MCF 10A (cell line): Measurements from ENCODE around the gene PTPRO. TPM values are rescaled to one million over a fixed set of nuclear protein-coding genes. Genes with fewer than 3 reads are reported as not detected.

Experiments used
- BruUV-seq: library from RNA; stranded (reverse); fragments of 400-500 nt; replicated peaks from 2 replicates; lab custom pipeline; 2021; lab: Mats Ljungman, UMichigan
- CTCF ChIA-PET: fragments of 300-600 bp; sonication (Branson Sonifier 250); formaldehyde crosslinking; extraction: SDS; loops from one replicate; lab custom pipeline; 2021; ENCODE audit warnings: antibody characterized with exemption, inconsistent platforms; lab: Yijun Ruan, JAX
- POLR2A ChIA-PET: fragments of 300-600, 350-650 bp; sonication (Branson Sonifier 250); formaldehyde crosslinking; extraction: SDS; loops from one replicate; lab custom pipeline; 2020; ENCODE audit warnings: antibody characterized with exemption, inconsistent platforms; lab: Yijun Ruan, JAX
- DNase-seq: peaks from one replicate; pipeline ENCODE4 v3.0.0-alpha.2; 2018; ENCODE audit not compliant: unreplicated experiment
- H3K27ac Mint-ChIP-seq: one replicate; pipeline ENCODE4 v1.8.0; 2022; ENCODE audit warnings: mild to moderate bottlenecking, low read depth, mixed read lengths; ENCODE audit not compliant: unreplicated experiment
- H3K27me3 Mint-ChIP-seq: one replicate; pipeline ENCODE4 v1.8.0; 2022; ENCODE audit warnings: mixed read lengths; ENCODE audit not compliant: insufficient read depth, unreplicated experiment
- H3K36me3 Mint-ChIP-seq: one replicate; pipeline ENCODE4 v1.8.0; 2022; ENCODE audit warnings: mild to moderate bottlenecking, moderate library complexity, mixed read lengths; ENCODE audit not compliant: insufficient read depth, unreplicated experiment
- H3K4me1 Mint-ChIP-seq: one replicate; pipeline ENCODE4 v1.8.0; 2022; ENCODE audit warnings: mixed read lengths; ENCODE audit not compliant: insufficient read depth, unreplicated experiment
- H3K4me3 Mint-ChIP-seq: one replicate; pipeline ENCODE4 v1.8.0; 2022; ENCODE audit warnings: mild to moderate bottlenecking, moderate library complexity, mixed read lengths; ENCODE audit not compliant: unreplicated experiment
- H3K9me3 Mint-ChIP-seq: one replicate; pipeline ENCODE4 v1.8.0; 2022; ENCODE audit warnings: mixed read lengths; ENCODE audit not compliant: unreplicated experiment
- intact Hi-C: fragments of 100-400 bp; cut with micrococcal nuclease; formaldehyde crosslinking; loops from 2 replicates; pipeline ENCODE4 v1.14.1; 2022
- total RNA-seq: library from RNA; stranded (reverse); gene quantifications from 2 replicates; pipeline ENCODE4 v1.2.3, GENCODE V29; 2022
- TF ChIP-seq, protein P1 (sequence below): fragments of 200-600 bp; IDR thresholded peaks from one replicate; pipeline ENCODE4 v1.8.0; 2022; ENCODE audit warnings: antibody characterized with exemption, mild to moderate bottlenecking; ENCODE audit not compliant: unreplicated experiment

PTPRO gene
- total RNA-seq, 1 experiment from 2014 or later = 2.2 TPM

DNA sequence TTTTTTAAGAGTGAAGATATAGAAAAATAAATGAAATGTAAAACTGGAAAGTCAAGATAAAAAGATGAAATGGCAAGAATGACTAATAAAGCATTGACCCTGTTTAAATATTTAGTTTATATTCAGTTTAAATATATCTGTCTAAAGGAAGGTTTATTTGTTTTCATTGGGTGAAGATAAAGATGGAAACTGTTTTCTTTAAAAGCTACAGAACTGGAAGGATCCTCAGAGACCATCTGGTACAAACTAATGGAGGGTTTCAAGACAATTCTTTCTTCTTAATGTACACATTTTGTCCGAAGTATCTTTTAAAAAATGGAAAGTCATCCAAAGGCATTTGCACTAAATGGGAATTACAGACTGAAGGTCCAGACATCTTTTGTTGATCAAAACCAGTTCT is 324.3 kb downstream of the PTPRO start:
- Mint-ChIP-seq H3K9me3 (no peaks in the 10 kb centered on the region), H3K27me3 (no peaks in the 10 kb centered on the region), H3K36me3 (peaks cover 44% of the 10 kb centered on the region), H3K4me1 (peaks cover 6% of the 10 kb centered on the region), H3K27ac (peak overlapping the region; percentile 12), H3K4me3 (no peak overlapping the region)
- ChIA-PET POLR2A (interaction anchor here (0.9 kb wide), 1 partner anchor 142 kb away, joined by 3 read pairs; no protein-coding TSS in a partner anchor), CTCF (no interaction called here)
- TF ChIP-seq, protein P1, sequence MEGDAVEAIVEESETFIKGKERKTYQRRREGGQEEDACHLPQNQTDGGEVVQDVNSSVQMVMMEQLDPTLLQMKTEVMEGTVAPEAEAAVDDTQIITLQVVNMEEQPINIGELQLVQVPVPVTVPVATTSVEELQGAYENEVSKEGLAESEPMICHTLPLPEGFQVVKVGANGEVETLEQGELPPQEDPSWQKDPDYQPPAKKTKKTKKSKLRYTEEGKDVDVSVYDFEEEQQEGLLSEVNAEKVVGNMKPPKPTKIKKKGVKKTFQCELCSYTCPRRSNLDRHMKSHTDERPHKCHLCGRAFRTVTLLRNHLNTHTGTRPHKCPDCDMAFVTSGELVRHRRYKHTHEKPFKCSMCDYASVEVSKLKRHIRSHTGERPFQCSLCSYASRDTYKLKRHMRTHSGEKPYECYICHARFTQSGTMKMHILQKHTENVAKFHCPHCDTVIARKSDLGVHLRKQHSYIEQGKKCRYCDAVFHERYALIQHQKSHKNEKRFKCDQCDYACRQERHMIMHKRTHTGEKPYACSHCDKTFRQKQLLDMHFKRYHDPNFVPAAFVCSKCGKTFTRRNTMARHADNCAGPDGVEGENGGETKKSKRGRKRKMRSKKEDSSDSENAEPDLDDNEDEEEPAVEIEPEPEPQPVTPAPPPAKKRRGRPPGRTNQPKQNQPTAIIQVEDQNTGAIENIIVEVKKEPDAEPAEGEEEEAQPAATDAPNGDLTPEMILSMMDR = no peak
- DNase-seq = no peak
- intact Hi-C loops = no loop called here
- no TSS peak for BruUV-seq

Other genes starting within 250 kb of the PTPRO start
- gene RERG, start 101.1 kb upstream of the PTPRO start, total RNA-seq = 7.6 and 16.5 TPM in 2 replicates